ENCODE results near the gene CD2BP2. TPM values are rescaled to one million over a fixed set of nuclear protein-coding genes. Genes with fewer than 3 reads are reported as not detected.
A peak's percentile ranks its signal among the peaks of the same experiment; 100 is the strongest.

Gene CD2BP2
- total and polyA plus RNA-seq, 9 of the 15 experiments (the other 6 are each of a cell fraction or from before 2014, with no cell fraction given): 3.9 to 51.1 (median 32.8) TPM

GRCh38 chr16:30371248-30371816 is 16.2 kb upstream of the CD2BP2 start (continued):
- TF ChIP-seq RREB1 (CRISPR knock-in tag; IDR thresholded peaks at IDR 0.05) (no peak), EP400 (IDR thresholded peaks at IDR 0.05) (no peak; the same call in 1 of the 2 replicates), ZFP36 (IDR thresholded peaks at IDR 0.05; ENCODE audit: low read depth, low read length, partially characterized antibody) (no peak), RCOR1 (IDR thresholded peaks at IDR 0.05; ENCODE audit: borderline replicate concordance in 1 of 2, low read depth in 2 of 2, low read length in 2 of 2) (no peak), ZNF133 (CRISPR knock-in tag; IDR thresholded peaks at IDR 0.05) (no peak), ZNF785 (CRISPR knock-in tag; IDR thresholded peaks at IDR 0.05) (no peak), TAL1 (IDR thresholded peaks at IDR 0.05) (no peak), CHD1 (IDR thresholded peaks at IDR 0.05; ENCODE audit: low read length) (peak; percentile 40), HNRNPH1 (optimal IDR thresholded peaks at IDR 0.05; ENCODE audit: low read depth, low read length) (no peak), SRSF7 (optimal IDR thresholded peaks at IDR 0.05; ENCODE audit: low read depth, low read length) (no peak), POLR2A (conservative IDR thresholded peaks at IDR 0.05) (peak; percentile 79), ZNF584 (CRISPR knock-in tag; IDR thresholded peaks at IDR 0.05; ENCODE audit: low read depth) (no peak), NFIX (CRISPR knock-in tag; IDR thresholded peaks at IDR 0.05; ENCODE audit: low read depth) (no peak), HDAC1 (IDR thresholded peaks at IDR 0.05) (0 out of 4 replicates have a peak, but pooled peaks of 1 of the 2 experiments have one; percentile 30), ZNF224 (CRISPR knock-in tag; IDR thresholded peaks at IDR 0.05) (no peak), ESRRA (IDR thresholded peaks at IDR 0.05; ENCODE audit: borderline replicate concordance, low read depth) (no peak), CEBPB (tag; IDR thresholded peaks at IDR 0.05) (no peak), ESRRB (CRISPR knock-in tag; IDR thresholded peaks at IDR 0.05; ENCODE audit: borderline replicate concordance) (no peak), SRSF1 (IDR thresholded peaks at IDR 0.05; ENCODE audit: low read depth, low read length) (no peak), MTA2 (IDR thresholded peaks at IDR 0.05; ENCODE audit: low read depth) (no peak), E2F8 (IDR thresholded peaks at IDR 0.05; ENCODE audit: low read depth, partially characterized antibody) (no peak), SAFB2 (IDR thresholded peaks at IDR 0.05; ENCODE audit: borderline replicate concordance, low read depth, low read length, severe bottlenecking) (no peak)
